ENCODE data around the gene AK8. TPM values are rescaled to one million over a fixed set of nuclear protein-coding genes. Genes with fewer than 3 reads are reported as not detected.

The AK8 gene
- polyA plus RNA-seq, 1 donor = 0.37 TPM

Other genes with a start within 250 kb of the AK8 start
- gene DDX31, start 208.3 kb downstream of the AK8 start, polyA plus RNA-seq (ENCODE audit: insufficient read length) = 8.9 TPM
- gene GTF3C4, start 207.8 kb downstream of the AK8 start, polyA plus RNA-seq (ENCODE audit: insufficient read length) = 13.2 TPM
- gene SPACA9, start 614 bp upstream of the AK8 start, polyA plus RNA-seq (ENCODE audit: insufficient read length) = 2.3 TPM
- 27.3 TPM for gene TSC1, start 66.3 kb upstream of the AK8 start, polyA plus RNA-seq (ENCODE audit: insufficient read length)
- gene GFI1B, start 100.4 kb upstream of the AK8 start, polyA plus RNA-seq (ENCODE audit: insufficient read length) = 0.39 TPM
- 46.2 TPM for gene GTF3C5, start 152.7 kb upstream of the AK8 start, polyA plus RNA-seq (ENCODE audit: insufficient read length)
- gene CEL, start 183.7 kb upstream of the AK8 start, polyA plus RNA-seq (ENCODE audit: insufficient read length) = 1.8 TPM
- gene RALGDS, start 243.0 kb upstream of the AK8 start, polyA plus RNA-seq (ENCODE audit: insufficient read length) = 50.3 TPM

Measured in forelimb muscle (tissue), 1 donor.